SK-N-DZ (cell line): ENCODE measurements around the gene WDR18.

Experiments
- DNase-seq: peaks from one replicate; pipeline ENCODE4 v3.0.0-alpha.2; 2015; ENCODE audit warnings: low spot score

Gene WDR18

GRCh38 chr19:1006711-1007398, 22.7 kb downstream of the WDR18 start:
- no peak for DNase-seq

GRCh38 chr19:1007399-1008251, 23.5 kb downstream of the WDR18 start:
- no peak for DNase-seq

- DNase-seq = no peak
These were observed 24.3 kb downstream of the WDR18 start for GRCh38 chr19:1008268-1009040.

GRCh38 chr19:1009041-1009980, 25.2 kb downstream of the WDR18 start:
- DNase-seq = no peak

- no peak for DNase-seq
These were observed 25.9 kb downstream of the WDR18 start for GRCh38 chr19:1009981-1010538.

GRCh38 chr19:1010586-1011510, 26.7 kb downstream of the WDR18 start:
- no peak for DNase-seq

- no peak for DNase-seq
These were observed 27.7 kb downstream of the WDR18 start for GRCh38 chr19:1011831-1012333.

GRCh38 chr19:1012334-1012733, 28.2 kb downstream of the WDR18 start:
- DNase-seq = no peak

- DNase-seq = no peak
These were observed 29.1 kb downstream of the WDR18 start for GRCh38 chr19:1013218-1013617.

- DNase-seq = no peak
These were observed 30.3 kb downstream of the WDR18 start for GRCh38 chr19:1014161-1015060.

- no peak for DNase-seq
These were observed 31.1 kb downstream of the WDR18 start for GRCh38 chr19:1015061-1015781.

GRCh38 chr19:1015782-1016646, 31.9 kb downstream of the WDR18 start:
- DNase-seq = no peak

GRCh38 chr19:1016647-1017114, 32.5 kb downstream of the WDR18 start:
- no peak for DNase-seq

- DNase-seq = no peak
These were observed 33.2 kb downstream of the WDR18 start for GRCh38 chr19:1017115-1017905.

GRCh38 chr19:1017906-1018305, 33.8 kb downstream of the WDR18 start:
- no peak for DNase-seq

- no peak for DNase-seq
These were observed 34.2 kb downstream of the WDR18 start for GRCh38 chr19:1018393-1018792.
